ENCODE results near the gene KRTAP10-9.
"Not testable (repeated sequence)": the region's sequence is repeated elsewhere in the genome, so short reads cannot be mapped to it uniquely, and the experiment has no call there.

KRTAP10-9 gene

GRCh38 chr21:44626673-44627143, at the start of gene KRTAP10-9:
Gene KRTAP10-9 (plus strand): TSS chr21:44627093. CDS start chr21:44627172, 79 bp downstream.
- no peak for DNase-seq (ENCODE audit: low read depth in 3 of 3, low spot score in 1 of 3)

- no peak for DNase-seq (ENCODE audit: low read depth in 3 of 3, low spot score in 1 of 3)
Measured at GRCh38 chr21:44578371-44579055, 48.4 kb upstream of the KRTAP10-9 start.

- no peak for DNase-seq (ENCODE audit: low read depth in 3 of 3, low spot score in 1 of 3)
Measured at GRCh38 chr21:44579056-44579832, 47.6 kb upstream of the KRTAP10-9 start.

- no peak for DNase-seq (ENCODE audit: low read depth in 3 of 3, low spot score in 1 of 3)
Measured at GRCh38 chr21:44579833-44580144, 47.1 kb upstream of the KRTAP10-9 start.

GRCh38 chr21:44580231-44580821, 46.6 kb upstream of the KRTAP10-9 start, which contains the start of gene KRTAP10-5:
Gene KRTAP10-5 (minus strand): TSS chr21:44580604. CDS start chr21:44580578, 26 bp downstream.
- DNase-seq (ENCODE audit: low read depth in 3 of 3, low spot score in 1 of 3), result not testable (repeated sequence)

- DNase-seq (ENCODE audit: low read depth in 3 of 3, low spot score in 1 of 3), result no peak
Measured at GRCh38 chr21:44581158-44581557, 45.7 kb upstream of the KRTAP10-9 start.

- no peak for DNase-seq (ENCODE audit: low read depth in 3 of 3, low spot score in 1 of 3)
Measured at GRCh38 chr21:44582055-44582454, 44.8 kb upstream of the KRTAP10-9 start.

GRCh38 chr21:44583089-44583799, 43.6 kb upstream of the KRTAP10-9 start:
- DNase-seq (ENCODE audit: low read depth in 3 of 3, low spot score in 1 of 3), result no peak

GRCh38 chr21:44583800-44584147, 43.1 kb upstream of the KRTAP10-9 start:
- DNase-seq (ENCODE audit: low read depth in 3 of 3, low spot score in 1 of 3), result no peak

GRCh38 chr21:44585892-44586291, 41.0 kb upstream of the KRTAP10-9 start:
- DNase-seq (ENCODE audit: low read depth in 3 of 3, low spot score in 1 of 3), result no peak

GRCh38 chr21:44589094-44589493, 37.8 kb upstream of the KRTAP10-9 start:
- DNase-seq (ENCODE audit: low read depth in 3 of 3, low spot score in 1 of 3), result no peak

GRCh38 chr21:44589586-44590305, 37.1 kb upstream of the KRTAP10-9 start:
- DNase-seq (ENCODE audit: low read depth in 3 of 3, low spot score in 1 of 3), result no peak

- DNase-seq (ENCODE audit: low read depth in 3 of 3, low spot score in 1 of 3), result no peak
Measured at GRCh38 chr21:44590311-44590721, 36.6 kb upstream of the KRTAP10-9 start.

GRCh38 chr21:44590897-44591800, 35.7 kb upstream of the KRTAP10-9 start:
- not testable (repeated sequence) for DNase-seq (ENCODE audit: low read depth in 3 of 3, low spot score in 1 of 3)

GRCh38 chr21:44591801-44592130, 35.1 kb upstream of the KRTAP10-9 start:
- not testable (repeated sequence) for DNase-seq (ENCODE audit: low read depth in 3 of 3, low spot score in 1 of 3)

GRCh38 chr21:44592446-44593311, 34.2 kb upstream of the KRTAP10-9 start, which contains the start of gene KRTAP10-6:
Gene KRTAP10-6 (minus strand): TSS chr21:44592505. CDS start chr21:44592484, 21 bp downstream.
- DNase-seq (ENCODE audit: low read depth in 3 of 3, low spot score in 1 of 3), result no peak

GRCh38 chr21:44593598-44594405, 33.1 kb upstream of the KRTAP10-9 start:
- DNase-seq (ENCODE audit: low read depth in 3 of 3, low spot score in 1 of 3), result no peak

GRCh38 chr21:44594406-44594916, 32.4 kb upstream of the KRTAP10-9 start:
- DNase-seq (ENCODE audit: low read depth in 3 of 3, low spot score in 1 of 3), result no peak
